ENCODE results near the gene SPDYE1.
"Not testable (repeated sequence)": the region's sequence is repeated elsewhere in the genome, so short reads cannot be mapped to it uniquely, and the experiment has no call there.

SPDYE1 gene, protein sequence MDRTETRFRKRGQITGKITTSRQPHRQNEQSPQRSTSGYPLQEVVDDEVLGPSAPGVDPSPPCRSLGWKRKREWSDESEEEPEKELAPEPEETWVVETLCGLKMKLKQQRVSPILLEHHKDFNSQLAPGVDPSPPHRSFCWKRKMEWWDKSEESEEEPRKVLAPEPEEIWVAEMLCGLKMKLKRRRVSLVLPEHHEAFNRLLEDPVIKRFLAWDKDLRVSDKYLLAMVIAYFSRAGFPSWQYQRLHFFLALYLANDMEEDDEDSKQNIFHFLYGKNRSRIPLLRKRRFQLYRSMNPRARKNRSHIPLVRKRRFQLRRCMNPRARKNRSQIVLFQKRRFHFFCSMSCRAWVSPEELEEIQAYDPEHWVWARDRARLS

DNA sequence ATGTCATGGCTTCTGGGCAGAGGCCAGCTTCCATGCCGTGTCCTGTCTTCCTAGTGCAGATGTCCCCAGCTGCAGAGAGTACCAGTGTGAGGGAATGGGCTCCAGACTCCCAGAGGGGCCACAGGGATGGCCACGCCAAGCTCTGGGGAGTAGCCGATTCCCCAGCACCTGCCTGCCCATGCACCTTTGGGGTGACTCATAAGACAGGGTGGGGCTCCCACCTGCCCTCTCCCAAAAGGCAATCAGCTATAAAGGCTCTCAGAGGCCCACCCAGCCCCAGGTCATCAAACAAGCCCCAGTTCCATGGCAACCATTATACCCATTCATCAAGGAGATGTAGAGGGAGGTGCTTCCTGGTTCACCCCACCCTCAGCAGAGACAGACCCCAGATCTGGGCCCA, at the start of gene SPDYE1:
Gene SPDYE1 (plus strand): TSS at position 366 of the 400 bp plus-strand sequence. CDS start 2,053 bp downstream, outside the sequence.
- DNase-seq (ENCODE audit: low spot score): not testable (repeated sequence)

DNA sequence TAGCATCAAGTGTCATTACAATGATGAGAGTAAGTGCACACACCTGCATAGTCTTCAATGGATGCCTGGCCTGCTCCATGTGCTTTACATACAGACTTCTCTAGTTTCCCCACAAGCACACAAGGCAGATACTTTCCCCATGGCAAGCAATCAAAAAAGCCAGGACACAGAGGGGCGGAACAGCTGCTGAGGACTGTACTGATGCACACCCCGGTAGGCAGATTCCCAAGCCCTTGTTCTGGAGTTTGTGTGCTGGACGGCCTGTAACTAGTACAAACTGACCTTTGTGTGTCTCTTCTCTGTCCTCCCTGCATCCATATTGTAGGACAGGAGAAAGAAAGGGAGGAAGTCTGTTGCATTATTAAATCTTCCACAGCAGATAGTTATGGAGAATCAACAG, 45.7 kb upstream of the SPDYE1 start:
- DNase-seq (ENCODE audit: low spot score): no peak
- TF ChIP-seq, protein P1, sequence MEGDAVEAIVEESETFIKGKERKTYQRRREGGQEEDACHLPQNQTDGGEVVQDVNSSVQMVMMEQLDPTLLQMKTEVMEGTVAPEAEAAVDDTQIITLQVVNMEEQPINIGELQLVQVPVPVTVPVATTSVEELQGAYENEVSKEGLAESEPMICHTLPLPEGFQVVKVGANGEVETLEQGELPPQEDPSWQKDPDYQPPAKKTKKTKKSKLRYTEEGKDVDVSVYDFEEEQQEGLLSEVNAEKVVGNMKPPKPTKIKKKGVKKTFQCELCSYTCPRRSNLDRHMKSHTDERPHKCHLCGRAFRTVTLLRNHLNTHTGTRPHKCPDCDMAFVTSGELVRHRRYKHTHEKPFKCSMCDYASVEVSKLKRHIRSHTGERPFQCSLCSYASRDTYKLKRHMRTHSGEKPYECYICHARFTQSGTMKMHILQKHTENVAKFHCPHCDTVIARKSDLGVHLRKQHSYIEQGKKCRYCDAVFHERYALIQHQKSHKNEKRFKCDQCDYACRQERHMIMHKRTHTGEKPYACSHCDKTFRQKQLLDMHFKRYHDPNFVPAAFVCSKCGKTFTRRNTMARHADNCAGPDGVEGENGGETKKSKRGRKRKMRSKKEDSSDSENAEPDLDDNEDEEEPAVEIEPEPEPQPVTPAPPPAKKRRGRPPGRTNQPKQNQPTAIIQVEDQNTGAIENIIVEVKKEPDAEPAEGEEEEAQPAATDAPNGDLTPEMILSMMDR (IDR thresholded peaks at IDR 0.05; ENCODE audit: extremely low read depth, missing control alignments): no peak

DNA sequence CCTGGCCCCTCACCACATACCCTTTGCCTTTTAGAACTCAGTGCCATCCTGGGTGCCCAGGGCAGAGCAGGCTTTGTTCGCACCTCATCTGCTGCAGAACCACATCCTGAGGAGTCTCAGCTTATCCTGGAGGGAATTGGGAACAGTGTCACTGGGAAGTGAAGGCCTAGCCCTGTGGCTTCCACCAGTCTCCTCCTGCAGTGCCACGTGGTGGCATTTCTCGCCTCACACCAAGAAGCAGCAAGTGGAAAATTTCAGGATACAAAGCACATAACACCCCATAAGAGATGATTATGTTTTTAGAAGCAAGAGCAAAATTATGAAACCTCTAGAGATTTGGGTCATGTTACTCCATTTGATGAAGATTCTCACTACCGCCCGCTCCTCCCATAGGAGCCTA, 44.6 kb upstream of the SPDYE1 start:
- TF ChIP-seq, protein P1 (IDR thresholded peaks at IDR 0.05; ENCODE audit: extremely low read depth, missing control alignments): no peak
- DNase-seq (ENCODE audit: low spot score): no peak

DNA sequence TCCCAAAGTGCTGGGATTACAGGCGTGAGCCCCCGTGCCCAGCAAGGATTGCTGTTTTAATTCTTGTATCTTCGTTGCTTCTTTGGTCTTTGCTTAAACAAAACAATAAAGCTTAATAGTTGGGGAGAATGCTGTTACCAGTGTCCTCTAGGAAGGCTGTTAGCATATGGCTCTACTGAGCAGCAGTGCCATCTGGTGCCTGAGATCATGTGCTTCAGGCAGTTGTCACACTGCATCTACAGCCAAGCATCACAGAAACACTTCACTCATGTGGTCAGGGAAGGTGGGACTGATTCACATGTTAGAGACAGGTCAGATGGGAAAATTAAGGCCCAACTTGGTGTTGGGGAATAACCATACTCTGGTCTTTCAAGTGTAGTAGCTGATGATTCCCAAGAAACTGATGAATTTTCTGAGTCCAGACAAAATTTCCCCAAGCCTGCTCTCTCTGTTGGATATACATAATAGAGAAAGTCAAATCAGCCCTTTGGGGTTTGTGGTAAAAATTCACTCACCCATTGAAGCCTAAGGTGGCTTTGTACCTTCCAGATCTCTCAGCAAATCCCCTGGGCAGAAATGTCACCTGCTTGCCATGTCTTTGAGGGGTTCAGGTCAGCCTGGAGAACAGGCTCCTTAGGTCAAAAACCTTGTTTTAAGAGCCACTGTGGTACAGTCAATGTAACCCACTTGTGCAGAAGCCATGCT, 43.0 kb upstream of the SPDYE1 start:
- TF ChIP-seq, protein P1 (IDR thresholded peaks at IDR 0.05; ENCODE audit: extremely low read depth, missing control alignments): peak; percentile 39
- peak; percentile 50 for DNase-seq (ENCODE audit: low spot score)

DNA sequence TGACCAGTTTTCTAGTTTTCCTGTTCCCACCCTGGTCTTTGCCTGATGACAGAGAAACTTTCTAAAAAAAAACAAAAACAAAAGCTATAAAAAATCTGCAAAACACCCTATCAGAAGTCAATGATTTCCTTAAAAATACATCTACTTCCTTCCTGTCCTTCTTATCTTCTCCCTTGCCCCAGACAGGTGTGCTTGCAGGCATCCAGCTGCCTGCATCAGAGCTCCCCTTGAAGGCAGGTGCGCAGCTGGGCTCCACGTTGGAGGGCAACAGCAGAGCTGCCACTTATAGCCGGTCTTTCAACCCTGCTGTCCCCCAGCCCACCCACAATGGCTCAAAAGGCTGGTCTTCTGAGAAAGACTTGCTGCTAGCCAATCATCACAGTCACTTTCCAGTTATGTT, 41.7 kb upstream of the SPDYE1 start:
- DNase-seq (ENCODE audit: low spot score): no peak
- TF ChIP-seq, protein P1 (IDR thresholded peaks at IDR 0.05; ENCODE audit: extremely low read depth, missing control alignments): no peak

DNA sequence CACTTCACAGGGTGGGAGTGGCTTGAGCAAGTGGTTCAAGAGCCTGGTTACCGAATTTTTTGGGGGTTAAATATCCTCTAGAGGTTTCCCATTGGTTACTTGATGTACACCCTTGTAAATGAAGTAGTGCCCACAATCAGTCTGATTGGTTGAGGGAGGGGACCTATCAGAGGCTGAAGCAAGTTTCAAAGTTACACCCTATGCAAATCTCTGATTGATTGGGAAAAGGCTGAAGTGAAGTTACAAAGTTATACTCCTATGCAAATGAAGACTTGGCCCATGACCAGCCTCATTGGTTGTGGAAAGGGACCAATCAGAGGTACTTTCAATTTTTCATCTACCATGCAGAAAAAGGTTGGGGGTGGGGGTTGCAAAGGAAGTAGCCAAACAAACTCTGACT, 36.8 kb upstream of the SPDYE1 start:
- DNase-seq (ENCODE audit: low spot score): no peak
- TF ChIP-seq, protein P1 (IDR thresholded peaks at IDR 0.05; ENCODE audit: extremely low read depth, missing control alignments): no peak

DNA sequence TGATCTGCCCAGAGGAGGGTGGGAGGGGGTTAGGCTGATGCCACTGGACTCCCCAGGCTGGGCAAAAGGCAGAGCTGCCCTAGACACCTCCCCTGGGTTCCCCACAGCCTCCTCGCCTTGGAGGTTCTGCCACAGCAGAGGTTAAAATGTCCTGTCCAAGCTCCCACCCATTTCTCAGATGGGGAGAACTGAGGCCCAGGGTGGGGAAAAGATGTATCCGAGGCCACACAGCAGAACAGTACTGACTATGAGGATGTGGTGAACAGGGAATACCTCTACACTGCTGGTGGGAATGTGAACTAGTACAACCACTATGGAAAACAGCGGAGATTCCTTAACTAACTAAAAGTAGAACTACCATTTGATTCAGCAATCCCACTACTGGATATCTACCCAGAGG, 31.3 kb upstream of the SPDYE1 start:
- not testable (repeated sequence) for DNase-seq (ENCODE audit: low spot score)

DNA sequence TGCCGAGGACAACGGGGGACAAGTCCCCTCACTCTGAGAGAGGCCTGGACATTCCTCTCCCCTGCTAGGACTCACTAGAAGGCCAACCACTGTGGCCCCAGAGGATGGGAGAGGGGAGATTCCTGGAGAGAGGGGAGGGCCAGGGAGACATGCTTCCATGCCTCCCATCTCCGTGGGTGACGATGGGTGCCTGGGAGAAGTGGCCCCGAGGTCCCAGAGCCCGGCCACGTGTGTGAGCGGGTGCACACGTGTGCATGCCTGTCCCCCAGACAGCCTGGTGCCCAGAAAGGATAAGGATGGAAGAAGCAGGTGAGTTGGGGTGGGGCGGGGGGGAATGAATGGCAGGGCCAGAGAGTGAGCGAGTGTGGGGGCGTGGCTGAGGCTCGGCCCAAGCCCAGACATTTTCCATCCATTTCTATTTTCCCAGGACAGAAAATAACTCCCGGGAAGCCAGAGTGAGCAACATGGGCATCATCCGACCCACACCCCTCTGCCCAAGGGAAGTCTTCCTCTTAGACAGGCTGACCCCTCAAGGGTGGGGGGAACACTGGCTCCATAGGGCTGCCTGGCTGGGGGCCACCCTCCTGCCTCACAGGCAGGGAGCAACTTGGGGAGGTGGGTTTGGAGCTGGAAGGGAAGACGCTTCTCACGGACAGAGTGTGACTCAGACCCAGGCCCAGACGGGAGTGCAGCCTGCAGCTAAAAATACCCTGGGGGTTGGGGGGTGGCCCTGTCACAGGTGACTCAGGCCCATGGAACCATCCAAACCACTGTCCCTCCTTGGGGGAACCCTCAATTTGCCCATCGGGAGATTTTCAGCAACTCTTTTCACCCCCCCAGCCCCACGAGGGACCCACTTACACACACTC, 29.3 kb upstream of the SPDYE1 start:
- DNase-seq (ENCODE audit: low spot score): not testable (repeated sequence)

DNA sequence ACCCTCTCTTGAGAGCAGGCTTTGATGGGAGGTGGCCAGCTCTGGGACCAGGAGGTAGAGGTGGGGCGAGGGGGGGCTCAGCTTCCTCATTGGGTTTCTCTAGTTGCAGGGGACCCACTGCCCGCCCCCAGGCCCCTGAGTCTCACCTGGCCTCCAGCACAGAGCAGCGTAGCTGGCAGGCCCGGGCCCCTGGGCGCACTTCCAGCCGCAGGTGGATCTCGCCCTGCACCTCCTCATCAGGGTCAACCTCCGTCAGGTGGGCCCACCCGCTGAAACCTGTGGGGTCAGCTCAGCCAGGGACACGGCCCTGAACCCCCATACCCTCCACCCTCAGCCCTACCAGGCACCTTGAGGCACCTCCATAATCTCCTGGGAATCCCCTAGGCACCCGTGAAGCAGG, 28.1 kb upstream of the SPDYE1 start:
- DNase-seq (ENCODE audit: low spot score): not testable (repeated sequence)

DNA sequence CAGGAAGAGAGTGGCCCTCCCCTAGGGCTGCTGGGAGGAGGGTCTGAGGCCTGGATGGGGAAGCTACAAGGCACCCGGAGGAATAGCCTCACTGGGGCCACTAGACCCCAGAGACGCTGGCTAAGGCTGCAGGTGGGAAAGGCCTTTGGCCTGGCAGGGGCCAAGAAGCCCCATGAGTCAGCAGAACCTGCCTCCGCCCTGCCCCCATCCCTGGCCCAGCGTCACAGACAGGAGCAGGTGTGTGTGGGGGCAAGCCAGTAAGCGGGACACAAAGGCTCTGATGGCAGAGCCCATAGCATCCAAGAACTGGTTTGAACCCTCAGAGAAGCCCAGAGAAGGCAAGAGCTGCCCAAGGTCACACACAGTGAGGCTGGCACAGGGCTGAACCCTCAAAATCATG, 27.0 kb upstream of the SPDYE1 start:
- not testable (repeated sequence) for DNase-seq (ENCODE audit: low spot score)

DNA sequence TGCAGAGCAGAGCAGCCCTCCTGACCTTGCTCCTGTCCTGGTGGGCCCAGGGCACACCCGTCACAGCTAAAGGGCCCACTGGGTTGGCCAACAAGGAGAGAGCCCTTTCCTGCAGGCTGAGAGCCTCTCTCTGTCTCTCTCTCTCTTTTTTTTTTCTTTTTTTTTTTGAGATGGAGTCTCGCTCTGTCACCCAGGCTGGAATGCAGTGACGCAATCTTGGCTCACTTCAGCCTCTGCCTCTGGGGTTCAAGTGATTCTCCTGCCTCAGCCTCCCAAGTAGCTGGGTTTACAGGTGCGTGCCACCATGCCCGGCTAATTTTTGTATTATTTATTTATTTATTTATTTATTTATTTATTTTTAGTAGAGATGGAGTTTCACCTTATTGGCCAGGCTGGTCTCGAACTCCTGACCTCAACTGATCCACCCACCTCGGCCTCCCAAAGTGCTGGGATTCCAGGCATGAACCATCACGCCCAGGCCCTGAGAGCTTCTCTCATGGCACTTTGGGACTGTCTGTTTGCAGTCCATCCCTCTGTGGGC, 23.6 kb upstream of the SPDYE1 start:
- not testable (repeated sequence) for DNase-seq (ENCODE audit: low spot score)

DNA sequence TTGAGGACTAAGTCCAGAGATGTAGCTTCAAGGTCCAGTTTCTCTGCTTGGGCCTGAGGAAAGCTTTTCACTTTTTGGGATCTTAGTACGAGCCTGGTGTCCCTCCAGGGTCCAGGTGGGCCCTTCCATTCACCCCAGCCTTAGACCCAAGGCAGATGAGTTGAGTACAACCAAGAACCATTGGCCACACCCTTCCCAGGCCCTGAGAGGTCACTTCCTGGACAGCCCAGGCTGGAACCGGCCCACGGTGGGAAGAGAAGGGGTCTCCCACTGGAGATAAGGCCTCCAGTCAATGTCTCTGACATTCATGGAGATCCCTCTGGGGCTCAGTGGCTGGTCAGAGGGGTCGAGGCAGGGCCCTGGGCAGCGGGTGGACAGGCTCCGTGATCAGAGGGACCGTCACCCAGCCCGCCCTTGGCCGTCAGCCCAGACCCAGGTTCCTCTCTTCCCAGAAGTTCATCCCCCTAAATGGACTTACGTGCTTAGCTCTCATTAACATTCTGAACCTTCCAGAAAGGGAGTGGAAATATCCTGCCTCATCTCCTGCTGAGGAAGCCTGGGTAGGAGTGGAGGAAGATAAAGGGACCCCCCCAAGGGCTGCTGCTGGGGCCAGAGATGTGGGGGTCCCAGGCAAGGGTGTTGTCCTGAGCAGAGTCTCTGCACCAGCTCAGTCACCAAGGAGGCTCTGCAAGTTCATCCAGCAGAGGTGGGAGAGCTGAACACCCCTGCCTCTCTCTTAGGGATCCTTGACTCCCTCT, 22.8 kb upstream of the SPDYE1 start:
- not testable (repeated sequence) for DNase-seq (ENCODE audit: low spot score)
